IMR-90 (cell line): ENCODE data around the gene CPOX.

Experiments used
- BHLHE40 ChIP-seq: fragments of 150-350 bp; IDR thresholded peaks from 2 replicates; pipeline ENCODE4 v1.6.1; 2016; ENCODE audit warnings: mild to moderate bottlenecking, low read depth, low read length
- CEBPB ChIP-seq: IDR thresholded peaks from 2 replicates; pipeline ENCODE4 v1.6.1; 2012; ENCODE audit warnings: low read depth, low read length, improper control_type of control experiment
- CHD1 ChIP-seq: IDR thresholded peaks from 2 replicates; pipeline ENCODE4 v1.6.1; 2012; ENCODE audit warnings: low read depth, low read length, improper control_type of control experiment
- MAFK ChIP-seq: IDR thresholded peaks from 2 replicates; pipeline ENCODE4 v1.6.1; 2012; ENCODE audit warnings: low read depth, low read length, improper control_type of control experiment
- MXI1 ChIP-seq: IDR thresholded peaks from 2 replicates; pipeline ENCODE4 v1.6.1; 2012; ENCODE audit warnings: low read depth, mild to moderate bottlenecking, low read length, moderate library complexity, borderline replicate concordance
- POLR2A ChIP-seq: IDR thresholded peaks from 2 replicates; pipeline ENCODE4 v1.6.1; 2012; ENCODE audit warnings: mild to moderate bottlenecking, low read depth, low read length
- RAD21 ChIP-seq: IDR thresholded peaks from 2 replicates; pipeline ENCODE4 v1.6.1; 2012; ENCODE audit warnings: low read length, improper control_type of control experiment
- TF ChIP-seq, protein P1 (sequence below): conservative IDR thresholded peaks from 2 replicates; pipeline ENCODE4 v1.5.1; 2012; ENCODE audit warnings: mild to moderate bottlenecking, low read depth, low read length, improper control_type of control experiment
- TF ChIP-seq, protein P2 (sequence below): fragments of 150-350 bp; IDR thresholded peaks from 2 replicates; pipeline ENCODE4 v1.6.1; 2017; ENCODE audit warnings: mild to moderate bottlenecking, antibody characterized with exemption, low read length, low read depth

DNA sequence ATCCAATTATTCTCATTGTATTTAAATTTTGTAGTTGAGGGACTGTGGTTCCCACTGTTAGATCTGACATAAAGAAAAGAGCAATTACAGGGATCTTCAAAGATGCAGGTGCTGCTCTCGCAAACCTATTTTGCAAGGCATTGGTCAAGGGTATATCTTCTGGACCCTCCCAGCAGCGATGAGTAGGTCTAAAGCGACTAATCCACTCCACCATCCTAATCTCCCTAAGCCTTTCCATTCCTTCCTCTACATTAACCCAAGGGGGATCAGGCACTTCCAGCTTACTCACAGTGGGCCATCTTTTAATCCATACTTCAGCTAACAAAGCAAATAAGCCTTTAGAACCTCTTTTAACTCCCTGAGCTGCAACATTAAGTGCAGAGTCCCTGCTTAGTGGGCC, 37.0 kb upstream of the CPOX start:
- TF ChIP-seq POLR2A (no peak), CEBPB (no peak), BHLHE40 (no peak), RAD21 (no peak), MXI1 (no peak), CHD1 (no peak), MAFK (no peak)
- TF ChIP-seq, protein P1, sequence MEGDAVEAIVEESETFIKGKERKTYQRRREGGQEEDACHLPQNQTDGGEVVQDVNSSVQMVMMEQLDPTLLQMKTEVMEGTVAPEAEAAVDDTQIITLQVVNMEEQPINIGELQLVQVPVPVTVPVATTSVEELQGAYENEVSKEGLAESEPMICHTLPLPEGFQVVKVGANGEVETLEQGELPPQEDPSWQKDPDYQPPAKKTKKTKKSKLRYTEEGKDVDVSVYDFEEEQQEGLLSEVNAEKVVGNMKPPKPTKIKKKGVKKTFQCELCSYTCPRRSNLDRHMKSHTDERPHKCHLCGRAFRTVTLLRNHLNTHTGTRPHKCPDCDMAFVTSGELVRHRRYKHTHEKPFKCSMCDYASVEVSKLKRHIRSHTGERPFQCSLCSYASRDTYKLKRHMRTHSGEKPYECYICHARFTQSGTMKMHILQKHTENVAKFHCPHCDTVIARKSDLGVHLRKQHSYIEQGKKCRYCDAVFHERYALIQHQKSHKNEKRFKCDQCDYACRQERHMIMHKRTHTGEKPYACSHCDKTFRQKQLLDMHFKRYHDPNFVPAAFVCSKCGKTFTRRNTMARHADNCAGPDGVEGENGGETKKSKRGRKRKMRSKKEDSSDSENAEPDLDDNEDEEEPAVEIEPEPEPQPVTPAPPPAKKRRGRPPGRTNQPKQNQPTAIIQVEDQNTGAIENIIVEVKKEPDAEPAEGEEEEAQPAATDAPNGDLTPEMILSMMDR = no peak
- TF ChIP-seq, protein P2, sequence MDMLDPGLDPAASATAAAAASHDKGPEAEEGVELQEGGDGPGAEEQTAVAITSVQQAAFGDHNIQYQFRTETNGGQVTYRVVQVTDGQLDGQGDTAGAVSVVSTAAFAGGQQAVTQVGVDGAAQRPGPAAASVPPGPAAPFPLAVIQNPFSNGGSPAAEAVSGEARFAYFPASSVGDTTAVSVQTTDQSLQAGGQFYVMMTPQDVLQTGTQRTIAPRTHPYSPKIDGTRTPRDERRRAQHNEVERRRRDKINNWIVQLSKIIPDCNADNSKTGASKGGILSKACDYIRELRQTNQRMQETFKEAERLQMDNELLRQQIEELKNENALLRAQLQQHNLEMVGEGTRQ = no peak
